Measurements from ENCODE around the gene MBTPS1.

DNA sequence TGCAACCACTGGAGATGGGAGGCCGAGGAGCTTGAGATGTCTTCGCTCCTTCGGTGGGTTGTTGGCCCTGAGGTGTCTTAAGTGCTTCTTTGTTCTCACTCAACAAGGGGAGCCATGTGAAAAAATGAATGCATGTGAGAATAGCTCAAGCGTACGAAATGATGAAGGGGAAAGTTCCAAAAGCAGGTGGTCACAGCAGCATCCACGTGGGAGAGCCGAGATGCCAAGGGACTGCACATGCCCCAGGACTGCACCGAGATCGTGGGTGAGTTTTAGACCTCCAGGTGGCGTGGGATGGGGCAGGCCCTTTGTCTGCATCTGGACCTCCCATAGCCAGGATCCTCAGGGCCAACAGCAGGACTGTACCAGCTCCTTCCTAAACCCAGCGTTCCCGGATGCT is 82.2 kb downstream of the MBTPS1 start:
- TF ChIP-seq, protein P1, sequence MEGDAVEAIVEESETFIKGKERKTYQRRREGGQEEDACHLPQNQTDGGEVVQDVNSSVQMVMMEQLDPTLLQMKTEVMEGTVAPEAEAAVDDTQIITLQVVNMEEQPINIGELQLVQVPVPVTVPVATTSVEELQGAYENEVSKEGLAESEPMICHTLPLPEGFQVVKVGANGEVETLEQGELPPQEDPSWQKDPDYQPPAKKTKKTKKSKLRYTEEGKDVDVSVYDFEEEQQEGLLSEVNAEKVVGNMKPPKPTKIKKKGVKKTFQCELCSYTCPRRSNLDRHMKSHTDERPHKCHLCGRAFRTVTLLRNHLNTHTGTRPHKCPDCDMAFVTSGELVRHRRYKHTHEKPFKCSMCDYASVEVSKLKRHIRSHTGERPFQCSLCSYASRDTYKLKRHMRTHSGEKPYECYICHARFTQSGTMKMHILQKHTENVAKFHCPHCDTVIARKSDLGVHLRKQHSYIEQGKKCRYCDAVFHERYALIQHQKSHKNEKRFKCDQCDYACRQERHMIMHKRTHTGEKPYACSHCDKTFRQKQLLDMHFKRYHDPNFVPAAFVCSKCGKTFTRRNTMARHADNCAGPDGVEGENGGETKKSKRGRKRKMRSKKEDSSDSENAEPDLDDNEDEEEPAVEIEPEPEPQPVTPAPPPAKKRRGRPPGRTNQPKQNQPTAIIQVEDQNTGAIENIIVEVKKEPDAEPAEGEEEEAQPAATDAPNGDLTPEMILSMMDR (IDR thresholded peaks at IDR 0.05; ENCODE audit: insufficient read depth, low read length, poor library complexity, severe bottlenecking): no peak
- TF ChIP-seq EZH2phosphoT487 (conservative IDR thresholded peaks at IDR 0.05; ENCODE audit: low read length): no peak
